Endothelial cell of hepatic sinusoid (primary cell): Measurements from ENCODE around the gene PPP1R1A.

Experiments
- in situ Hi-C: cut with HindIII; loops from 2 replicates; pipeline ENCODE4 v1.10.0; 2017; ENCODE audit warnings: low sequenced_read_pairs

PPP1R1A gene

DNA sequence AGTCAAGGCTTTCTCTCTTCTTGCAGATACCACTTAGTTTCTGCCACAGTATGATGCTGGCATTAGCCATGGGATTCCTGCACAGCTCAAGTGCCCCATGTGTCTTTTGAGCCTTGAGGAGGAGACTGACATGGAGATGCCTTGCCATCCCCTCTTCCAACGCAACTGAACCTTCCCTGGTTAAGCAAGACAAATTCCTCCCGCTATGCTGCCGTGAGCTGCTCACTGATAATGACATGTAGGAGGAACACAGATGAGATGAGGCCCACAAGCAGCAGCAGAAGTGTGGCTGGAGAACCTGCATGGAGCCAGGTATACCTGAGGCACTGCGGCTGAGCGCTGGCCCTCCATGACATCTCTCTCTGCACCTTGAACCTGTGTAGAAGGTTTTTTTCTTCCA, 15.4 kb upstream of the PPP1R1A start:
- in situ Hi-C loops: no loop called here

DNA sequence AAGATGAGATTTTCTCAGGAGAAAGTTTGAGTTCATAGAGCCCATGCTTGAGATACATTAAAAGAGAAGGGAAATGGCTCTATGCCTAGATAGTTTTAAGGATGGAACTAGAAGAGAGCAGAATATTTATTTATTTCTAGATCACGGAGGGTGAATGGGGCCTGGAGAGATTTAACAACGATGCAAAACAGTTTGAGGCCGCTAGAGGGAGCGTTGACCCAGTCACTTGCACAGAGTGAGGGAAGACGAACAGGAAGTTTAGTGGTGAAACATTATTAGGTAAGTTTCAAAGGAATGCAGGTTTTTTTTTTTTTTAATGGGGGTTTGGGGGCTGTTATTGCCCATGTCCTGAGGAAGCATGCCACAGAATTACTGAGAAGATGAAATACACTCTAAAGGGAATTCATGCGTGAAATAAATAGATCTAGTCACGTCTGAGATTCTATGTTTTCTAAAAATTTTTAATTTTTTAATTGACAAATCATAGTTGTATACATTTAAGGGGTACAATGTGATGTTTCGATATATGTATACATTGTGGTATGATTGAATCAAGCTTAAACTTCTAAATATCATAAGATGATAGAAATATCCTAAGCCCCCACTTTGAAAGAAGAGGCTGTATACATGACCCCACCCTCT, 14.8 kb upstream of the PPP1R1A start:
- in situ Hi-C loops: no loop called here

- in situ Hi-C loops: no loop called here
Observed at GRCh38 chr12:54602661-54603060, 14.2 kb upstream of the PPP1R1A start.

- in situ Hi-C loops: no loop called here
Observed at GRCh38 chr12:54601841-54602240, 13.4 kb upstream of the PPP1R1A start.

DNA sequence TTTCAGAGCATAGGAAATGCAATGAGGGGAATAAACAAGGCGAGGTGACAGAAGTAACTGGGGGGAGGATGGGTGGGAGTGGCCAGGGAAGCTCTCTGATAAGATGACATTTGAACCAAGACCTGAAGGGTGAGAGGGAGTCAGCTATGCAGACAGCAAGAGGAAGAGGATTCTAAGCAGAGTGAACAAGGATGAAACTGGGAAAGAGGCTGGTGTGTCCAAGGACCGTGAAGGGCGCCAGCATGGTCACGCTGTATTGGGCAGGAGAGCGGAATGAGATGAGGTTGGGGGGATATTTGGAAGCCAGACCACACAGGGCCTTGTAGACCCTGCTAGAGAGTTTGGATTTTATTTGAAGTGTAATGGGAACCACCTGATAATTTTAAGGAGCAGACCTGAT, 10.5 kb upstream of the PPP1R1A start:
- in situ Hi-C loops: no loop called here

DNA sequence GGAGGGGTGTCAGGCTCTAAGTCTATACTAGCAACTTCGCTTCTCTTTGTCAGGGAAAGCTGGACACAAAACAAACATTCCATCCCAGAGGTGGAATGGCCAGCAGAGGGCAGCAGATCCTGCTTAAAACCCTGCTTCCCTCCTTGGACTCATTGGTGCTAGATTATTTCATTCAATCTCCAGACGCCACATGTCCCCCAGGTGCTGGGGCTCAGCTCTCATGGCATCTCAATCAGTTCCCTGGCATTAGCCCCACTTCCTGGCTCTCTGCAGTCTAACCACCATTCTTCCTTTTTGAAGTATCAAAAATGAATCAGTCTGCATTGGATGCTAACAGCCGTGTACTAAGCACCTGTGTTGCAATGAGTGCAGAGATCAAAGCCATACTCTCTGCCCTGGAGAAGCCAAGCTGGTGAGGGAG, 8.1 kb upstream of the PPP1R1A start:
- in situ Hi-C loops: no loop called here

DNA sequence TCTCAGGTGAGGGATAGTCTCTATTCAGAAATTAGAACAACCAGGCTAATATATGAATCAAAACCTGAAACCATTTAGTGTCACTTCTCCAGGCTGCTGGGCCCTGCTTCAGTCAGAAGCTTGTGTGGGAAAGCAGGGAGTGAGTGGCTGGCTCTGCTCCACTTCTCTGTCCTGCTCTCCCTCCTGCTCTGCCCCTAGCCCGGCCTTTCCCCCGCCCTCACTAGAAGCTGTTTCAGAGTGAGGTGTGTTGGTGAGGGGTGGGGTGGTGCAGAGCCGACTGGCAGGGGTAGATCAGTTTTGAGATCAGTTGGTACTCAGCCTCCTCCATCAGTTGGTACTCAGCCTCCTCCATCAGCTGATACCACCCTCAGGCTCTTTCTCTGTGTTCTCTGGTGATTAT, 7.0 kb upstream of the PPP1R1A start:
- in situ Hi-C loops: no loop called here

GRCh38 chr12:54593725-54594124, 5.3 kb upstream of the PPP1R1A start:
- in situ Hi-C loops: no loop called here

GRCh38 chr12:54593135-54593534, 4.7 kb upstream of the PPP1R1A start:
- in situ Hi-C loops: no loop called here

DNA sequence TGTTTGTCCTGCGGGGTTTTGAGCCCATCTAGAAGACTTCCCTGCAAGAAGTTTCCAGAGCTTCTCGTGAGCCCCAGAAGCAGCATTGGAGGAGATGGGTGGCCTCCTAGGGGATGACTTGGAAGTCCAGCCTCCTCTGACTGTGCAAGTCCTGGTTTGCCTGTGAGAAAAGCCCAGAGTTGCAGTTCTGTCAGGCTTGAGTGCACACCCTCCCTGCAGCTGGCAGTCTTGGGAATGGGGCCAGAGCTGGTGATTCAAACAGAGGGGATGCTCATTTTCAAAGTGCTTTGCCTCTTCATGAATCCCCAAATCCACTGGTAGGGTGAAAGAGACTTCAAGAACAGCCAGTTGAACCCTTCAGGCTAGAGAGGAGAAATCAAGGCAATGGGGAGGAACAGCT, 3.9 kb upstream of the PPP1R1A start:
- in situ Hi-C loops: no loop called here

GRCh38 chr12:54590978-54591591, 2.6 kb upstream of the PPP1R1A start:
- in situ Hi-C loops: no loop called here

DNA sequence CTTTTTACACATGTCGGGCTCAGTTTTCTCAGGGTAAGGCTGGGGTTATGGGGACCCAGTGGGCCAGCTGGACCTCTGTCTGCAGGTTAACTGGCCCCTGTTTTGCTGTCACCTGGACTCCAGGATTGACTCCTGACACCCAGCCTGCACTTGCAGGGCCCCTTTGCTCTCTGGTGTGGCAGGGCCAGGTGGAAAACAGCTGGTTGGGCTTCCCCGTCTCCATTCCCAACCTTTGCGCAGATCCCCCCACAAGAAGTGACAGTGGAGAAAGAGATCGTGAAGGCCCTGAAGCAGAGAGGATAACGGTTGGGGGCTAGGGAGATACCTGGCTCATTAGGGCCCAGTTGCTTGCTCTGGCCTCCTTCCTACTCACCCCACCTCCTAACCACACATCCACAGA, 1.5 kb upstream of the PPP1R1A start:
- in situ Hi-C loops: no loop called here

- in situ Hi-C loops: no loop called here
Observed at GRCh38 chr12:54588890-54589267, 420 bp upstream of the PPP1R1A start.

- in situ Hi-C loops: no loop called here
Observed at GRCh38 chr12:54587315-54587873, 1.1 kb downstream of the PPP1R1A start.

DNA sequence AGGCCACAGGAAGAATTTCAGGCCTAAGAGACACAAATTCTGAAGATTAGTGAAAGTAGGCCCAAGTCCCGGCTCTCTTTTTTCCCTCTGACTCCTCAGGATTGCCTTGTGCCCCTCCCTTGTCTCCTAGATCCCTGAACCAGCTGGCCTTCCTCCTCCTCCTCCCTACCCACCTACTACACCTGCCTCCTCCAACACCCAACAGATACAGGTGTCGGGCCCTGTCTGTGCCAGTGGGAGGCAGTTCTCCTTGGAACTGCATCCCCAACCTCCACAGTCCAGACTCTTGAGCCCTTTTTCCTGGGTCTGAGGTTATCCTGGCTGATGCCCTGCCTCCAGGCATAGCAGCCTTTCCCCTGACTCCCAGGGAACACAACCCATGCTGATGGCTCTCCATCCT, 1.8 kb downstream of the PPP1R1A start:
- in situ Hi-C loops: no loop called here

GRCh38 chr12:54585243-54585642, 3.2 kb downstream of the PPP1R1A start:
- in situ Hi-C loops: no loop called here

DNA sequence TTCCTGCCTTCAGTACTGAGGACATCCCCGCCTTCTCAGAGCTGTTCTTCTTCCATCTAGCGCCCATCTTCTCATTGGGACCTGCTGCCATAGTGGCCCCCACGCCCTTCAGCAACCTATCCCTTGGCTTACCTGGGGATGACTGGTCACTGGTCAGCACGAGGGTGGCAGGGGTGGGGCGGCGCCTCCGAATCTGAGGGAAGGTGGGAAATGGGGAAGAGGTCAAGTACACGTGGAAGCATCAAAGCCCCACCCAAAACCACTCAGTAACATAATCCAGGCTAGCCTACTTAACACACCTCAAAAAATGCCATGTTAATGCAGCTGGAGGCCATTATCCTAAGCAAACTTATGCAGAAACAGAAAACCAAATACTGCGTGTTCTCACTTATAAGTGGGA, 4.3 kb downstream of the PPP1R1A start:
- in situ Hi-C loops: no loop called here

DNA sequence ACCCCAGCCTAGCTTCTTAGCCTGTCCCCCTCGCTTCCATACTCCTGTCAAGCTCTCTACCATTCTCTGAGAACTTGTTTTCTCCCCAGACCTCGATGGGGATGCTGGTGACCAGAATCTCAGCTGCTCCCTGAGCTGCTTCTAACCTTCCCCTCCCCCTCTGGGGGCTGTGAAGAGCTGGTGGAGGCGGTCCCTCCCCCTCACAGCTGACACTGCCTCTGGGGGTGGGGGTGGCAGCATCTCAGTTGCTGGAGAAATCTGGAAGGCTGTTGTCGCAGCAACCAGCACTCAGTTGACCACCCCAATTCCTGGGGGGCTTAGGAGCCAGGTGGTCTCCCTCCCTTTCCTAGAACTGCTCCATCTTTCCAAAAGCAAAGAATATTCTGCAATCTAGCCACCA, 4.7 kb downstream of the PPP1R1A start:
- in situ Hi-C loops: no loop called here

DNA sequence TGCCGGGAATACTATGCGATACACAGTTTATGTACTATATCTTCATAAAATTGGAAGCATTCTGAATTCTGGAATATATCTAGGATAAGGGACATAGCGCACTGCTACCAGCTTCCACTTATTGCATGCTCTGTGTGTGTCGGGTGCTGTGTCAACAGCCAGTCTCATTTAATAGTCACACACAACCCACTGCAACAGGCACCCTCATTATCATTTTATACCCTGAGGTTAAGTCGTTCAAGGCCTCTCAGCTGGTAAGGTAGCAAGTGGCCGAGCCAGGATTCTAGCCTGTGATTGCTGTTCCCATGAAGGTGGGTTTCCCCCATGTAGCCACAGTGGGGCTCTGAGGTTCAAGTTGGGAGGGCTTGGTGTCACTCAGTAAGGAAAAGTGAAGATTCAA, 7.0 kb downstream of the PPP1R1A start:
- in situ Hi-C loops: no loop called here

DNA sequence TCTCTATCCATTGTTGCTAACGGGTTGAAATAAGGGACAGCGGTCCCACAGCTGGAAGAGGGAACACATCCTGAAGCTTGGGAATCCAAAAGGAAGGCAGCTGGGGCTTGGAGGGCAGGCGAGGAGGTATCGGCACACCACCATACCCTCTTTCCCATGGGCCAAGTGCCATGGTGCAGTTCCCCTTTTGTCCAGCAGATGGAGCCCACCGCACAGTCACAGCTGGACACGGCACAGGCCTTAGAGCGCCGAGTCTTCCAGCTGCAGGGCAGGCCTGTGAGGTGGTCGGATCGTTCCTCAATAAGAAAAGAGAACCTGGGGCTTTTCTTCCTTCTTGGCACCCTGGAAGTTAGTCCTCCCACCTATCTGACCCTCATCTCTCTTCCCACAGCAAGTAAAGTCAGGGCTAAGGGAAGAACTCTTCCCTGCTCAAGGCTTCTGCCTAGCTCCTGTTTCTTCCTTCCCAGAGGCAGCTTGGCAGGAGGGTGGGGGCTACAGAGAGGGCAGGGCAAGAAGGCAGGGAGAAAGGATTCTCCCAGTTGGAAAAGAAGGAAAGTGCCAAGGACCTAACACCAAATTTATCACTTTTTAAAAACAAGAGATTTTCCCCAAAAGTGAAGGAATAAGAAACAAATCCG, 8.6 kb downstream of the PPP1R1A start:
- in situ Hi-C loops: no loop called here

DNA sequence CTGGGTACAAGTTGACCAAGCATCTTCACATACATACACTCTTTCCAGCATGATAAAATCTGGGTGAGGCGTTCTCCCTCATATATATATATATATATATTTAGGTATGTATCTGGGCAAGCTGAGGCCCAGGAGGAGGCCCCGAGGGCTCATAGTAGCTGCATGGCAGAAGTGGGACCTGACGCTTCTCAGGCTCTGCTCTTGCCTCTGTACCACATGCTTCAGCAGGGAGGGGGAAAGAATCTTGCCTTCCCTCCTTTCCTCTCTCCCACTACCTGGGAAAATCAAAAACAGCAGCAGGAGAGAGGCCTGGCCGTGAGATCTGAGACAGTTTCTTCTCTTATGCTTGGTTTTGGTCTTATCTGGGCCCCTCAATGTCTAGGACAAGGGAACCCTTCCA, 9.2 kb downstream of the PPP1R1A start:
- in situ Hi-C loops: no loop called here

- in situ Hi-C loops: no loop called here
Observed at GRCh38 chr12:54578778-54579177, 9.7 kb downstream of the PPP1R1A start.
